SK-N-MC (cell line): ENCODE data around the gene CFAP20DC.

Source experiments
- EZH2 ChIP-seq: fragments of 200-600 bp; sonication (generic); IDR thresholded peaks from one replicate; pipeline ENCODE4 v1.6.1; 2017; ENCODE audit warnings: antibody characterized with exemption
- FOXP2 ChIP-seq: optimal IDR thresholded peaks from 2 replicates; pipeline ENCODE3; 2011; ENCODE audit warnings: mild to moderate bottlenecking, moderate library complexity; ENCODE audit not compliant: insufficient read depth; ENCODE audit errors: extremely low read length, control extremely low read depth
- POLR2AphosphoS5 ChIP-seq: IDR thresholded peaks from 2 replicates; pipeline ENCODE4 v1.6.1; 2012; ENCODE audit warnings: mild to moderate bottlenecking, low read depth, low read length, borderline replicate concordance

- TF ChIP-seq EZH2 = no peak
- no peak for TF ChIP-seq POLR2AphosphoS5
- TF ChIP-seq FOXP2 = no peak
These were observed 306.5 kb downstream of the CFAP20DC start for GRCh38 chr3:58743296-58743695.
